Peyer's patch (tissue), 4 donors: ENCODE measurements around the gene BMPR1B. TPM values are rescaled to one million over a fixed set of nuclear protein-coding genes. Genes with fewer than 3 reads are reported as not detected.

Source experiments
- DNase-seq, 3 donors: peaks; one replicate each; pipeline ENCODE4 v3.0.0-alpha.2; 2017 to 2019
- H3K27ac ChIP-seq, 4 donors: fragments of 200-600 bp; sonication (generic); one replicate each; pipeline ENCODE4 v1.5.1; 2016 to 2019
- H3K27me3 ChIP-seq, 2 donors: fragments of 200-600 bp; sonication (generic); one replicate each; pipeline ENCODE4 v1.5.1; 2019
- H3K36me3 ChIP-seq, 3 donors: fragments of 200-600 bp; sonication (generic); one replicate each; pipeline ENCODE4 v1.5.1; 2016 to 2019
- H3K4me1 ChIP-seq, 4 donors: fragments of 200-600 bp; sonication (generic); one replicate each; pipeline ENCODE4 v1.5.1; 2016 to 2019
- H3K4me3 ChIP-seq, 4 donors: fragments of 200-600 bp; sonication (generic); 1 replicate in 3 of 4; 2 replicates in 1 of 4; pipeline ENCODE4 v1.5.1; 2016 to 2019; ENCODE audit warnings: mild to moderate bottlenecking in 1 of 4
- H3K9me3 ChIP-seq, 4 donors: fragments of 200-600 bp; sonication (generic); one replicate each; pipeline ENCODE4 v1.5.1; 2016 to 2019; ENCODE audit warnings: mild to moderate bottlenecking in 1 of 4
- CTCF ChIP-seq, 6 experiments: fragments of 450-650 bp in 4 of 6; fragments of 200-600 bp in 2 of 6; sonication (generic) in 1 of 6; IDR thresholded peaks; one replicate each; pipeline ENCODE4 v1.5.1; 2017 to 2019; ENCODE audit warnings: antibody characterized with exemption in 6 of 6, mild to moderate bottlenecking in 3 of 6, moderate library complexity in 1 of 6
- POLR2A ChIP-seq, 2 donors: fragments of 450-650 bp; IDR thresholded peaks; one replicate each; pipeline ENCODE4 v1.5.1; 2017; ENCODE audit warnings: antibody characterized with exemption in 2 of 2, mild to moderate bottlenecking in 2 of 2, moderate library complexity in 2 of 2
- total RNA-seq, 4 donors: library from RNA; depleted of rRNA; stranded (reverse); fragments of >200 nt; gene quantifications; one replicate each; pipeline ENCODE4 v1.1.0, GENCODE V29; 2016

BMPR1B gene
- total RNA-seq, 4 donors from 2014 or later: not detected

GRCh38 chr4:94947681-94948108 lies 189.9 kb downstream of the BMPR1B start:
- TF ChIP-seq CTCF (IDR thresholded peaks at IDR 0.05): no peak
- no peak for TF ChIP-seq POLR2A (IDR thresholded peaks at IDR 0.05)
- H3K4me1 ChIP-seq: no peaks in the 10 kb centered on the region
- no peak for DNase-seq
- no peaks in the 10 kb centered on the region for H3K27me3 ChIP-seq
- H3K9me3 ChIP-seq: no peaks in the 10 kb centered on the region
- H3K27ac ChIP-seq: no peak overlapping the region
- H3K36me3 ChIP-seq: no peaks in the 10 kb centered on the region
- H3K4me3 ChIP-seq: no peak overlapping the region

GRCh38 chr4:94954251-94954650 lies 196.5 kb downstream of the BMPR1B start:
- Histone ChIP-seq H3K4me3 (no peak overlapping the region), H3K4me1 (no peaks in the 10 kb centered on the region), H3K27me3 (no peaks in the 10 kb centered on the region), H3K9me3 (no peaks in the 10 kb centered on the region), H3K27ac (no peak overlapping the region), H3K36me3 (no peaks in the 10 kb centered on the region)
- no peak for DNase-seq
- no peak for TF ChIP-seq CTCF (IDR thresholded peaks at IDR 0.05)
- no peak for TF ChIP-seq POLR2A (IDR thresholded peaks at IDR 0.05)

GRCh38 chr4:94957030-94957429 lies 199.3 kb downstream of the BMPR1B start:
- Histone ChIP-seq H3K27ac (no peak overlapping the region), H3K4me1 (no peaks in the 10 kb centered on the region), H3K36me3 (no peaks in the 10 kb centered on the region), H3K9me3 (no peaks in the 10 kb centered on the region), H3K27me3 (no peaks in the 10 kb centered on the region), H3K4me3 (no peak overlapping the region)
- no peak for DNase-seq
- no peak for TF ChIP-seq CTCF (IDR thresholded peaks at IDR 0.05)
- no peak for TF ChIP-seq POLR2A (IDR thresholded peaks at IDR 0.05)

- H3K4me1 ChIP-seq: no peaks in the 10 kb centered on the region
- DNase-seq: no peak
- H3K9me3 ChIP-seq: no peaks in the 10 kb centered on the region
- H3K27me3 ChIP-seq: no peaks in the 10 kb centered on the region
- TF ChIP-seq POLR2A (IDR thresholded peaks at IDR 0.05) (no peak), CTCF (IDR thresholded peaks at IDR 0.05) (no peak)
- no peak overlapping the region for H3K4me3 ChIP-seq
- H3K27ac ChIP-seq: no peak overlapping the region
- H3K36me3 ChIP-seq: no peaks in the 10 kb centered on the region
Measured at GRCh38 chr4:94959307-94959706, 201.6 kb downstream of the BMPR1B start.

GRCh38 chr4:94960708-94961107 lies 203.0 kb downstream of the BMPR1B start:
- H3K27ac ChIP-seq: no peak overlapping the region
- no peak for DNase-seq
- no peaks in the 10 kb centered on the region for H3K9me3 ChIP-seq
- no peak overlapping the region for H3K4me3 ChIP-seq
- TF ChIP-seq CTCF (IDR thresholded peaks at IDR 0.05) (no peak), POLR2A (IDR thresholded peaks at IDR 0.05) (no peak)
- H3K4me1 ChIP-seq: no peaks in the 10 kb centered on the region
- H3K36me3 ChIP-seq: no peaks in the 10 kb centered on the region
- no peaks in the 10 kb centered on the region for H3K27me3 ChIP-seq

- Histone ChIP-seq H3K27ac (no peak overlapping the region), H3K27me3 (no peaks in the 10 kb centered on the region), H3K36me3 (no peaks in the 10 kb centered on the region), H3K4me3 (no peak overlapping the region), H3K9me3 (no peaks in the 10 kb centered on the region), H3K4me1 (no peaks in the 10 kb centered on the region)
- TF ChIP-seq POLR2A (IDR thresholded peaks at IDR 0.05) (no peak), CTCF (IDR thresholded peaks at IDR 0.05) (no peak)
- DNase-seq: no peak
Measured at GRCh38 chr4:94961420-94961819, 203.7 kb downstream of the BMPR1B start.
